Subcutaneous adipose tissue (tissue), 4 donors: Measurements from ENCODE around the gene CYP8B1. TPM values are rescaled to one million over a fixed set of nuclear protein-coding genes. Genes with fewer than 3 reads are reported as not detected.

Source experiments
- CTCF ChIP-seq: fragments of 450-650 bp; IDR thresholded peaks from one replicate; pipeline ENCODE4 v1.5.1; 2016; ENCODE audit warnings: low read depth, mild to moderate bottlenecking, control low read depth, antibody characterized with exemption, moderate library complexity
- total RNA-seq, 4 donors: library from RNA; depleted of rRNA; stranded (reverse); fragments of >200 nt; gene quantifications; one replicate each; pipeline ENCODE4 v1.1.0, GENCODE V29; 2016

CYP8B1 gene
- total RNA-seq, 4 donors from 2014 or later = not detected

- TF ChIP-seq CTCF = no peak
Measured at GRCh38 chr3:42906070-42906847, 30.6 kb upstream of the CYP8B1 start, which contains the start of gene ZNF662. Gene ZNF662, plus strand, starts transcription at chr3:42906142. Its CDS starts 1,973 bp downstream, at chr3:42908115.

- TF ChIP-seq CTCF = no peak
Measured at GRCh38 chr3:42905740-42906069, 30.0 kb upstream of the CYP8B1 start.

GRCh38 chr3:42904076-42904475 is 28.4 kb upstream of the CYP8B1 start:
- no peak for TF ChIP-seq CTCF

GRCh38 chr3:42902257-42902656 is 26.6 kb upstream of the CYP8B1 start:
- no peak for TF ChIP-seq CTCF

DNA sequence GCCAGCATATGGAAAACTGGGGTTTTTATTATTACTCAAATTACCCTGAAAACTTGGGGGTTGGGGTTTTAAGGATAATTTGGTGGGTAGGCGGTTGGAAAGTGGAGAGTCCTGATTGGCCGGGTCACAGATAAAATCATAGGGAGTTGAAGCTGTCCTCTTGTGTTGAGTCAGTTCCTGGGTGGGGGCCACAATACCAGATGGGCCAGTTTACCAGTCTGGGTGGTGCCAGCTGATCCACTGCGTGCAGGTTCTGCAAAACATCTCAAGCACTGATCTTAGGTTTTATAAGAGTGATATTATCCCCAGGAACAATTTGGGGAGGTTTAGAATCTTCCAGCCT is 25.4 kb upstream of the CYP8B1 start:
- TF ChIP-seq CTCF = no peak

DNA sequence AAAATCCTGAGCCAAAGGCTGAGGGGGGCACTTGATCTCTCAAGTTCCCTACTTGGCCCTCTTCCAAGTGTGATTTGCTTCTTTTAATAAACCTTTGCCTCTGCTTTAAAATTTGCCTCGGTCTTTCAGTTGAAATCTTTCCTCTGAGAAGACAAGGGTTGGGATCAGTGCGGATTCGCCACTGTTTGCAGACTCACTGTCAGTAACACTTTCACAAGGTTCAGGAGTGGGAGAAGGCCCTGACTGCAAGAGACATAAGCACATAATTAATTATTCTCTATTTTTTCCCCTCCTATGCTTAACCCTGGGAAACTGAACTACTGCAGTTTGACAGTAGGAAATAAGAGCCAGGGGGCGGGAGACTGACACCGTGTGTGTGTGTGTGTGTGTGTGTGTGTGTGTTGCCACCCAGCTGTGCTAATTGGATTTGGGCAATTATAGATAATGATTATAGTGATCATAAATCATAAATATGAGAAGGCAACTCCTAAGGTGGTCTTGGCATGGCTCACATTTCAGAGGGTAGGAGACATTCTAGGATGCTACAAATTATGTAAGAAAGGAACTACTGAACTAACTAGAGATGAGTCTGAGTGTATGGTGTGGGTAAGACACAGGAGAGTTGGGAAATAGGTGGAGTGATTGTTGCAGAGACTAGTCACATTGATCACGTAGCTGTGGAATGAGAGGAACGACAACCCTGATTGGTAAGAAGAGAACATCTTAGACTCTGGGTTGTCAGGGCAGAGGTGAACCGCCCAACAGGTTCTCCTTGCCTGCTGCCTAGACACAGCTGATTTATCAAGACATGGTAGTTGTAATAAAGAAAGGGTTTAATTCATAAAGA is 24.8 kb upstream of the CYP8B1 start:
- no peak for TF ChIP-seq CTCF

DNA sequence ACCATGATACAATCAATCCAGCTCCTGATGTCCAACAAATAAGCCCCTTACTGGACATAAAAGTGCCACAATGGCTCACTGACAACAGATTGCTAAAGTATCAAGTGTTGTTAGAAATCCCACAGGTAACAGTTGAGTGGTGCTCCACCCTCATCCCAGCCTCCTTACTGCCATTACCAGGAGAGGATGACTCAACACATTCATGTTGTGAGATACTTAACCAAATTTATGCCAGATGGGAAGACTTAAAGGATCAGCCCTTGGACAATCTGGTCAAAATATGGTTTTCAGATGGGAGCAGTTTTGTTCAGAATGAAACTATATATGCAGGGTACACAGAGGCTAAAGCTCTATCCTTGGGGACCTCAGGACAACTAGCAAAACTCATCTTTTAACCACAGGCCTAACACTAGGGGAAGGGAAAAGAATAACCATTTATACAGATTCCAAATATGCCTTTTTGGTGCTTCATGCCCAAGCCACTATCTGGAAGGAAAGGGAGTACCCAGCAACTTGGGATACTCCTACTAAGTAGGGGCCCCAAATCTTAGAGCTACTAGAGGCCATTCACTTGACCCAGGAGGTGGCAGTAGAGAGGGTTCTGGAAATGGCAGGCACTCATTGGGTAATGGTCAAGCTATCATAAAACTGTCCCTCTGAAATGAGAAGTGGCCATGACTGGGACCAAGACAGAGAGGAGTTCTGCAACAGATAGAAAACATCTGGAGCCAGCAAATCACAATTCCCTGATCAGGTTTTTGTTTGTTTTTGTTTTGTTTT is 23.4 kb upstream of the CYP8B1 start:
- no peak for TF ChIP-seq CTCF
